Activated CD8-positive, alpha-beta memory T cell treated with anti-CD3 and anti-CD28 coated beads for 4 hours (primary cell): ENCODE data around the gene PGBD5.

ENCODE experiments used
- DNase-seq, 2 donors: peaks; one replicate each; pipeline ENCODE4 v3.0.0-alpha.2; 2020; ENCODE audit warnings: low read depth in 2 of 2

The PGBD5 gene

DNA sequence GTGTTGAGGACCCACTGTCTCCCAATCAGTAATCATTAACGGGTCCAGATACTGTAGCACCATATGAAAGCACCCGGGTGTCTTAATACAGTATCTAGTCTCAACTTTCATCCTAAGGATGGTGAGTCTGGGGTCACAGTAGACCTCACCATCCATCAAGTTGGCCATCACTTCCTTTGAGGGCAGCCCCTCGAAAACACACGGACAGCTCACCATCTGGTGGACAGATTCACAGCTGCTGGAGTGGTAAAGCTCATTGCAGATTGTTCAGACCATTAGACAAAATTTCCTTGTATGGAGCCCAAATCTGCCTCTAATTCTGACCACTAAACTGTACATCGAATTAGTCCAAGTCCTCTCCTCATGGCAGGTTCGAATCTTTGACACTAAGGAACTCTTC lies 123.1 kb downstream of the PGBD5 start:
- no peak for DNase-seq

DNA sequence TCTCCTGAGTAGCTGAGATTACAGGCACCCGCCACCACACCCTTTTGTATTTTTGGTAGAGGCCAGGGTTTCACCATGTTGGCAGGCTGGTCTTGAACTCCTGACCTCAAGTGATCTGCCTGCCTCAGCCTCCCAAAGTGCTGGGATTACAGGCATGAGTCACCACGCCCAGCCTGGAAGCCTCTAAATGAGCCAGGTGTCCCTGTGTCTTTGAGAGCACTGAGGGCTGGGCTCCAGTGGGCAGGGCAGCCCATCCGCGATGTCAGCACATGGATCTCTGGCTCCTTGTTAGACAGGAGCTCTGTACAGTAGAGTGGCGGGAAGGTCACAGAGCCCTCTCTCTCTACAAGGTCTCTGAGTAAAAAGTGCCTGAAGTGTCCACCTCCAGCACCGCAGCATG lies 124.3 kb downstream of the PGBD5 start:
- DNase-seq = no peak

DNA sequence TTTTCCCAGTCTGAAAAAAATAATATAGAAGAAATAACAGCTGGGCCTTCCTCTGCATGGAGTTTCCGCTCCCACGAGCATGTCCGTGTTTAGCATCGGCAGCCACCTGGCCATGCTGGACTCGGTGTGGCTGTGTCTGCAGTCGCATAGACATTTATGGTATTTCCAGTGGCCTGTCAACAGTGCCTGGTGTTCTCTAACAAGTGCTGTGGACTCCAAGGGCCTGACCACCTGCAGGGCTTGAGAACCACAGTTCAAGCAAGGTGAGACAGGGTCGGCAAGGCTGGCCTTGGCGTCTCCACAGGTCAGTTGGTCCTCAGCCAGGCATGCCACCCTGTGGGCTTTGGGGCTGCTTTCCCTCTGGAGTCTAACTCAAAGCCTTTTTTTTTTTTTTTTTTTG lies 124.8 kb downstream of the PGBD5 start:
- DNase-seq = no peak

DNA sequence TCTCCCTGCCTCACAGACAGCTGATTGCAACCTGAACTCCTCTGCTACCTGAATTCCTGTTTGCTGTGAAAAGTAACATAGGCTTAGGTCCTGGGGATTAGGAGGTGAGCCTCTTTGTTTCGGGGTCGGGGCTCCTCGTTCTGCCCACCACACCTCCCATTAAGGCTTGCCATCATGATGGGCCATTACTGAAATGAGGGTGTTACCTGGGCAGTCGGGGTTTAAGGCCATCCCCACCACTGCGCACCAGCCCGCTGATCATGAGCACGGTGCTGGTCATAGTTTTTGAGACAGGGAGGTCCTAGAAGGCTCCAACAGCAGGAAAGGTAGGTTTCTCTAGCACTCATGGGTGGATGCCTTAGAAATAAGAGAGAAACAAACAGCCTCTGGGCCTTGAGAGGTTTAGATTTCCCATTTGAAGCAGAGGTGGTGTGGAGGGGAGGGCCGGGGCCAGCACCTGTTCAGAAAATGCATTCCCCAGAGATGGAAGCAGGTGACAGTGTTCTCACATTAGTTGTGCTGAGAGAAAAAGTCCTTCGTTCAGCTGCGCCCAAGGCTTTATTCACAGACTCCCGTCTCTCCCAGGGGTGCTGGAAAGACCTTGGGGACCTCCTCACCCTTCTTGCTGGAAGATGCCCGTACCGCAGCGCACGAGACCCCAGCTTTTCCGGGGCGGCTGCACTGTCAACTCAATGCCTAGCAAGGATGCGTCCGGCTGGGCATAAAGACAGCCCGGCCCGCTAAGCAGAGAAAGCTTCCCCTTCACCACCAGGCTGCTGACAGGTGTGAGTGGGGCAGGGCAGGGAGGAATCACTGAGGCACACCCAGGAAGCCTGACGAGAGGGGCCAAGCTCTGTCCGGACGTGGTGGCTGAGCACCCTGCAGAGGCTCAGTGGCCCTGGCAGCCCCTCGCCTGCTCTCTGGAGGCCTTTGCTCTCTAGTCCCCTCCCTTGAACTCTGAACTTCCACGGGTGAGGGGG lies 125.5 kb downstream of the PGBD5 start:
- DNase-seq = no peak

DNA sequence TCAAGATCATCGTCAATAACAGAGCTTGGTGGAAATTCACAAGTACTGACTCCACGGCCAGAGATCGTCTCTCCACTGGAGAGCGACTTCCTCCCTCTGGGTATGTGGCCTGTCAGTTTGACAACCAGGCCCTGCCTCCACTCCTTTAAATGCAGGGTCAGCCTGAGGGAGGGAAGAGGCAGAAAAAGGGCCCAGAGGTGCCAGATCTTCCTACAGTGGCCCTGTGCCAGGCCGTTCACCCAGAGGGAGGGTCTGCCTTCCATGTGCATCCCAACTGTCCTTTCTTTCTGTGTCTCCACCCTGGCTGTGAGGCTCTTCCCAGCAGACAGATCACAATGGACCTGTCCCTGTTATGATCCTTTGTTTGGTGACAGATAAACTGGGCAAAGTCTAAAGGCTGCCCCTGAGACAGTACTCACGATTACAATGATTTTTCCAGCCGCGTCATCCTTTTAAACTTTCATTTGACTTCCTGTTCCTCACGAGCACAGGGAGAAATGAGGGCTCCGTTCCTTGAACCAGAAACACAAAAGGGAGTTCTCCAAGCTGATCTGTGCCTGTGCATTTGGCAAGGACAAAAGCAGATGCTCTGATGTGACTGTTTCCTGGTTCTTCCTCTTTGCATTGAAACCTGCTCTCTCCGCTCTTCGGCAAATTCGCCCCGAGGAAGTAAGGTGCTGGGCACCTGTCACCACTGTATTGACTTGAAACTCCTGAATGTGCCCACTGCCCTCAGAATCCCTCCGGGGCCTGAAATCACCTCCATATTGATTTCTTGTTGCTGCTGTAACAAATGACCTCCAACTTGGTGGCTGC lies 126.7 kb downstream of the PGBD5 start:
- DNase-seq = no peak

DNA sequence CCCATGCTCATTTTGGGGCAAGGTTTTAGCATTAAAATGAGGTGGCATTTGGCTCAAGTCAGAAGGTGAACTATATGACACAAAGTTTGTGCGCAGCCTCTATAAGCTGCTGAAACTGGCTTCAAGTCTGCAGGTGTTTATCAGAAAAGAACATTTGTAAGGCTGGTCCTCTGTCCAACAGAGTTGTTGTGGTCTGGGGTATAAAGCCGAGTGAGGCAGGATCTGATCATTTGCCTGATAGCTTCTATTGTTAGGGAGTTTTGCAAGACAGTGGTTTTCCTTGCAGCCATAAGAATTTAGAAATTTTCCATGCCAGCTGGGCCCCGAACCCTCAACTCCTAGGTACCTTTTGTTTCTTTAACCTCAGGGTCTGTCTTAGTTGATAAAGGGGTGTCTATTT lies 130.8 kb downstream of the PGBD5 start:
- DNase-seq = no peak

DNA sequence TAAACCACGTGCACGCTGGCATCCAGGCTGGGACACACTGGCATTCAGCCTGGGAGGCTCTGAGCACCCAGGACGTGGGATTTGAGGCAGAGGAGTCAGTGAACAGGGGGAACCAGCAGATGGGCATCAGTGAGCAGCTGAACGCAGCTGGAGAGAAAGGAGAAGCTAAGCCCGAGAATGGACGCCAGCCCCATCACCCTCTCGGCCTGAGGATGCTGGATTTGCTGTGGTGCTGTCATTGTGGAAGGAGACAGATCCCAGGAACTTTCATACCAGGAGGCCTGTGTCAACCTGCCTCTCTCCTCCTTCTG lies 132.8 kb downstream of the PGBD5 start:
- DNase-seq = no peak

DNA sequence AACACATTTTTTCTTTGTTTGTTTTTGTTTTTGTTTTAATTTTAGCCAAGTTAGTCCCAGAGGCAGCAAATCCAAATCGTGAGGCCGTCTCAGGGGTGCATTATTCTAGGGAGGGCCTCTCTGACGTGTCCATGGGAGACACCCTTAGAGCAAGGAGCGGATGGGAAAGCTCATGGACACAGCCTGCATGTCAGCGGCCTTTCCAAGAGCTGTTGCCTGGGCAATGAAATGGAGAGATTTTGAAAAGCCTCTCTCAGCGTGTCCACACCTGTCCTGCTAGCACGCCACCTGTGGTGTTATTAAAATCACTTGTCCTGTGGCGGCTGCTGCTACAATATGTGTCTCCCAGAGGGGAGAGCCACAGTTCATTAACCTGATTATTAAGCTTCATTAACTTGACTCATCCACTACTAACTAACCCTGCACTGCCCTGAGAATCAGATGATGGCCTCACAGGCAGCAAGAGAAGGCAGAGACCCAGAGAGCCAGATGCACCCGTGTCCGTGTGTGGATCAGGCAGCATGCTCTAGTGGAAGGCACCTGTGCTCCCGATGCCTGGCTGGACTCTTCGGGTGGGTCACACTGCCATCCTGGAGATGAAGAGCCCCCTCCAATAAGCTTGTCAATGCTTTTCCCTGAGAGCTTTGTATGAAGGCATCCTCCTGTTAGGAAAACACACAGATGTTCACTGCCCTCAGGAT lies 133.3 kb downstream of the PGBD5 start:
- no peak for DNase-seq

DNA sequence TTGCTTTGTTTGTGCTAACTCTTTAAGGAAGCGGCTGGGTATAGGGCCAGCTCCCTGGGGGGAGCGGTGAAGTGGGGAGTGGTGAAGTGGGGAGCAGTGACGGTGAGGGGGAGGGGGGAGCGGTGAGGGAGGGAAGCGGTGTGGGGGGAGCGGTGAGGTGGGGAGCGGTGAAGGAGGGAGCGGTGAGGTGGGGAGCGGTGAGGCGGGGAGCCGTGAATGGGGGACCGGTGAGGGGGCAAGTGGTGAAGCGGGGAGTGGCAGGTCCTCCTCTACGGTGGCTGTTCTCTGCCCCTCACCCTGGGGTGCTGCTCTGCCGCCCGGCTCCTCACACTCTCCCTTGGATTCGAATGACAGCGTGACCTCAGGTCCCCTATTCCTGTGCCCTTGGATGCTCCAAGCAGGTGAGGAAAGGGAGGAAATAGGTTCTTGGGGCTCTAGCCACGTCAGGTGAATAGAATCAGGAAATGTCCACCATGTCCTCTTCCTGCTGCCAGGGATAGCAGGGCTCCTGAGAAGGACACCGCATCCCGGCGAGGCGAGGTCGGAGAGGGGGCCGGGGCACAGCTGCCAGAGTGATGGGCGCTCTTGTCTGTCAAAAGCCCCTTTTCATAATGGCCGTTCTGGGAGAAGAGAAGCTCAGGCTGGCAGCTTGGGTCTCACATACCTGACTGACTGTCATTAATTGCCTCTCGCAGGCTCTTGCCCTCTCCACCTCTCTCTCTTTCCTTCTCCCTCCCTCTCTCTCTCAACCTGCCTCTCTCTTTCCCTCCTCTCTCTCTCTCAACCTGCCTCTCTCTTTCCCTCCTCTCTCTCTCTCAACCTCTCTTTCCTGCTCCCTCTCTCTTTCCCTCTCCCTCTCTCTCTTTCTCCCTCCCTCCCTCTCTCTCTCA lies 134.2 kb downstream of the PGBD5 start:
- DNase-seq = no peak

DNA sequence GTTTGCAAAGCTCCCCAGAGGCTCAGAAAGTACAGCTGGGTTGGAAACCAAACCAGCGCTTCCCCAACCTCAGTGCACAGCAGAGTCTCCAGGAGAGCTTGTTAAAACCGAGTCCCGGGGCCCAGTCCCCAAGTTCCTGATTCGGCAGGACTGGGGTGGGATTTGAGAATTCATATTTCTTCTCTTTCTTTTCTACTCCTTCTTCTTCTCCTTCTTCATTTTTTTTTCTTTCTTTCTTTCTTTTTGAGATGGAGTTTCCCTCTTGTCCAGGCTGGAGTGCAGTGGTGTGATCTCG lies 136.8 kb downstream of the PGBD5 start:
- DNase-seq = no peak

DNA sequence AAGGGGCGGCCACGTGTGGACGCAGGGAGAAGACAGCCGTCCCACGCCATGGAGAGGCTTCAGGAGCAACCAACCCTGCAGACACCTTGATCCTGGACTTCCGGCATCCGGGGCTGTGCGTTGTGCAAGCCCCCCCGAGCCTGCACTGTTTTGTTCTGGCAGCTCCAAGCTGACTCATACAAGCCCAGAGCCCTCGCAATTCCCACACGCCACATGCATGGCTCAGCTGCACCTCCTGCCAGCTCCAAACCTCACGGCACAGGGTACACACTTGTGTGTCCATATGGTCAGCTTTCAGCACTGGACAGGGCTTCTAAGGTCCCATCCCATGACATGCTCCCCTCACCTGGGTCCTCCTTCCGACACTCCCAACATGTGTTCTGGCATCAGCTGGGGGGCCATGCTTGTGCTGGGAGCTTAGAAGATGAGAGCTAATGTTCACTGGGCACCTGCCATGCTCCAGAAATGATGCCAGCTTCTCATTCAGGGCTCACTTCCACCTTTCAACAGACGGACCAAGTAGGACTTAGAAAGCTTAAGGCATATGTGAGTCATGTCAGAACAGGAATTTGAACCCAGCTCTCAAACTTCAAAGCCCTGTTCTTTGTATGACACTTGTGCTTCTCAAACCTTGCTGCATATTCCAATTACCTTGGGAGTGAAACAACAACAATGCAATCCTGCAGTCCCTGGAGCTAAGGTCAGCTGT lies 137.3 kb downstream of the PGBD5 start:
- no peak for DNase-seq

DNA sequence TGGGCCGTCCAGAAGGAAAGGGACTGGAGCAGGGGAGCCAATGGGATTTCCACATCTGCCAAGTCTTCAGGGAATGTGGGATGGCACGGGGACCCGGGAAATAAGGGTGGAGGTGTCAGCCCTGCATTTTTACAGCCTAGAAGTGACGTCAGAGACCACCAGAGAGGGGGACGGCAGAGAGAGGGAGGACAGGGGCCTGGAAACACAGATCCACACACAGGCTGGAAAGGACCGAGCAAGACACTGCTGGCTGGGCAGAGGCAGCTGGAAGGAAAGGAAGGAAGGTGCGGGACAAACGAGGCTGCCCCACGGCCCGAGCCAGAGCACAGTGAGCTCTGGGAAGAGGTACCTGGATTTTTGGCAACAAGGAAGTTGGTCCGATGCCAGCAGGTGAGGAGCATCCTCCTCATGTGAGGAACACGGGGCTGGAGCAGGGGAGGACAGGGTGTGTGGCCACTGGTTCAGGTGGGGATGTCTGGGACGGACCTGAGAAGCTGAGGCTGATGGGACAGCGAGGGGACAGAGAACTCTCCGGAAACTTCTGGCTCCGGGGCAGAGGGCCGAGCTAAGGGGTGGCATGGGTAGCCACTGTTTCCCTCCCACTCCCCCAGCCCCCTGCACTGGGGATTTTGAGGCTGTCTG lies 138.3 kb downstream of the PGBD5 start:
- DNase-seq = no peak

DNA sequence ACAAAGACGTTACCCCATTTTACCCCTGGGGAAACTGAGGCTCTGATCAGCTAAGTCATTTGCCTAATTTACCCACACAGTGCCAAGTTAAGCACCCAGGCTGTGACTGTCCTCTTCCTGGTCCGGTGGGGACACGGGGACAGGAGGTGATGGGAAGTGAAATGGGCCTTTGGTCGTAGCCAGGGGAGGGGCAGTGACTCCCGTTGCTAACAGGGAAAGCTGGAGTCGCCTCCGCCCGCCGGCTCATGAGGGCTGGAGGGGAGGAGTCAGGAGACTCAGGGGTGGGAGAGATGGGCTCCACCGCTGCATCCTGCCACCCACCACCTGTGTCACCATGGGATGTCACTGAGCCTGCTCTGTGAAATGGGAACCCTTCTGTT lies 139.3 kb downstream of the PGBD5 start:
- no peak for DNase-seq

DNA sequence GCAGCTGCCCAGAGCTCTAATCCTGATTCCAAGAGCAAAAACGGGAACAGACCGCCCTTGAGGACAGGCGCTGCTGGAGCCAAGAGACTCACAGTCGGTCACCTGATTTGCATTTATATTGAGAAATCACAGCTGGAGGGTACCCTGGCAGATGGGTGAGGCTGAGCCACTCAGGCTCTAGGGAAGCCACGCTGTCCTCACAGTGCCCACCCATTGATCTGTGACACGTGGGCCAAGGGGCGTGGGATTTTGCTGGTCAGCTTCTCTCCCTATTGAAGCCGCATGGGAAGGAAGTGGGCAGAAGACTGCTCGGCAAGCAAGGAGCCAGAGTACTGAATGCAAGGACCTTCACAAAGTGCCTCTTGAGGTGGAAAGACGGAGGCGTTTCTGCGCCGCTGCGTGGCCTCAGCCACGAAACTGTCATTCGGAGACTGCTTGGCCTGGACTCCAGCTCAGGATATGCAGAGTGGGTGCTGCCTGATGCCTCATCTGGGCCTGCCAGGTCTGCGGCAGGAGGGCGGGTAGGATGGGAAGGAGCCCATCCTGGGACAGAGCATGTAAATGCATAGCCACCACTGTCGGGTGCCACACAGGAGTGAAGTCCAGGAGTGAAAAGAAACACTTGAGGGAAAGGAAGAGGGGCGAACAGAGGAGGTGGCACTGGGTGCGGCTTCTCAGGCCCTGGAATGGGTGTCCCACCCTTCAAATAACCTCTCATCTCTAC lies 139.8 kb downstream of the PGBD5 start:
- no peak for DNase-seq

DNA sequence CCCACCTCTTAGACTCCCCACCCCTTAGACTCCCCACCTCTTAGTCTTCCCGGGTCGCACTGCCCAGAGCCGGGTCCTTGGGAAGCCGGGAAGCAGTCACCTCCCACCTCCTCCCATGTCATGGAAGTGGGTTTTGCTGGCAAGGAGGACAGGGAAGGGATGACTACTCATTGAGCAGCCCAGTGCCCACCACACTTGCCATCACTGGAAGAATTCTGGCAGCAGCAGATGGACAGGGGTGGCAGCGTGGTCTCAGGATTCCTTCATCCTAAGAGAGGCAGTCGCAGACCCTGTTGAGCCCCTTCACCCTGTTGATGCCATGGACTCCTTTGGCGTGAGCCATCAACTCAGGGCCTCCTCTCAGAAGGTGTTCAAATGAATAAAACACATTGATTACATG lies 140.8 kb downstream of the PGBD5 start:
- DNase-seq = no peak

DNA sequence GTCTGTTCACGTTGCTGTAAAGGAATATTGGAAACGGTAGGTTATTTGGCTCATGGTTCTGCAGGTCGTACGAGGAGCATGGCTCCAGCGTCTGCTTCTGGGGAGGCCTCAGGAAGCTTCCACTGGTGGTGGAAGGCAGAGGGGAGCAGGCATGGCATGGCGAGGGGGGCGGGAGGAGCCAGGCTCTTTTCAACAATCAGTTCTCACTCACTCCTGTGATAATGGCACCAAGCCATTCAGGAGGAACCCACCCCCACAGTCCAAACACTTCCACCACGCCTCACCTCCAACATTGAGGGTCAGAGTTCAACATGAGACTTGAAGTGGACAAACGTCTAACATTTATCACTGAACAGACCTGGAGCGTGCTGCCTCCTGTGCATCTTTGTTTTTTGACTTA lies 141.2 kb downstream of the PGBD5 start:
- DNase-seq = no peak

DNA sequence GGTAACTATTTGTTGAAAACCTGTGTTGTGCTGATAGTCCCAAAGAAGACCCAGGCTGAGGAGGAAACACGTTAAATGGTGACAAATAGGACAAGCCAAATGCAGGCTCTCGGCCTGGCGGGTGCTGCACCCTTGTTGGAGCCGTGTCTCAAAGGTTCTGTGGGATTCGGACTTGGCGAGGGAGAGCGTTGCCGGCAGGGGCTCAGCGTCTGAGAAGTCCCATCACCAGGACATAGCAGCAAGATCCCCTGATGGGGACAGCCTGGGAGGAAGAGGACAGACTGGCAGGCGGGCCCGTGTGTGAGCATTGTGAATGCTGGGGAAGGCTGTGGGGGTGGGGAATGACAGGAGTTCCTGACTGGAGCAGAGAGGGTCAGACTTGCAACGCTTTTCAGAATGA lies 142.5 kb downstream of the PGBD5 start:
- DNase-seq = no peak

DNA sequence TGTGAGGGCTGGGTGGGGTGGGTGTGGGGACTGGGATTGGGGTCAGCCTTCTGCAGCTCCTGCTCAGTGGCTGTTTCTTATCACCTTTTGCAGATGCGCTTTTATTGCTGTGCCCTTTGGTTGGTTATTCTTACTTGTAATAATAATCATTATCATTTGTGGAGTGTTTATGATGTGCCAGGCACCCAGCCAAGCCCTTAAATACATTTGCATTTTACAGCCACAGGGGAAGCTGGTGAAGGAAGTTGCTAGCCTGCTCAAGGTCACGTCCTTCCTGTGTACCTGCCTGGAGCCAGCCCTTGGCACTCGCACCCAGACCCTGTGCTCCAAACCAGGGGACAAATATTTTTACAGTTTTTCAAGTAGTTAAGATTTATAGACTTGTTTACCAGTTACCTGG lies 144.0 kb downstream of the PGBD5 start:
- DNase-seq = no peak

DNA sequence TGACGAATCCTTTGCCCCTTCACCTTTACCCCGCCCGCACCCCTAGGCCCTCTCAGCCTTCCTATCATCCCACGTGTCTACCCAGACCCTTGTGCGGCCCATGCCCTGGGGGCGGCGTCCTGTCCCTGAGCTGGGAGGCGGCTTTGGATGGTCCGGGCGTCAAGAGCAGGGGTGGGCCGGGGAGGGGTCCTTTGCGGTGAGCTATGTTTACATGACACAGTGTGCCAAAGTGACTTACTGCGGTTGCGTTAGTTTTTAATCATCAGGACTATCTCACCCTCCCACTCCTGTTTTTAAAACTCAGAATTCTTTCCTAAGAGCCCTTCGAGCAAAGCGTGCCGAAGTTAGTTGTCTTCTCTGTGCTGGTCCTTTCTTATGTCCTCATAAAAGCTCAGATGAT lies 144.6 kb downstream of the PGBD5 start:
- DNase-seq = no peak

DNA sequence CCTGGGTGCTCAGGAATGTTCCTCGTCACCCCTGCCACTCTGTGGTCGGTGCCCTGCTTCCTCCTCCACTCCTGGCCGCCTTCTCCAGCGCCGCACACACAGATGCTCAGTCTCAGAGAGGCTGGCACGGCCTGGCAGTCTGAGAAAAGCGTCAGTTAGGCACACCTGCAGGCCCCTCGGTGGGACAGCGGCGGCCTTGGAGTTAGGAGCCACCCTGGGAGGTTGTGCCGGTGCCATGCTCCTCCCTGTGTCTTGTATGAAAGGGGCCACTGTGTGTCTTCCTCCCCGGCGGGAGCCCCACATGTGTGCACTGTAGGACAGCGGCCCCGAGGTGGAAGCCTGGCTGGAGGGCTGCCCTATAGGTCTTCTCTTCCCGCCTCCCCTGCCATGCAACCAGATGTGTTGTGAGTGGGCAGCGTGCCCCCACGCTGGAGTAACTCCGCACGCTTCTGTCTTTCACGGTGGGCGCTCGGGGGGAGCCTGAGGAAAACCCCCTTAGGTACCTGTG lies 145.2 kb downstream of the PGBD5 start:
- DNase-seq = no peak
